ENCODE data around the gene R3HDM1.

R3HDM1 gene

DNA sequence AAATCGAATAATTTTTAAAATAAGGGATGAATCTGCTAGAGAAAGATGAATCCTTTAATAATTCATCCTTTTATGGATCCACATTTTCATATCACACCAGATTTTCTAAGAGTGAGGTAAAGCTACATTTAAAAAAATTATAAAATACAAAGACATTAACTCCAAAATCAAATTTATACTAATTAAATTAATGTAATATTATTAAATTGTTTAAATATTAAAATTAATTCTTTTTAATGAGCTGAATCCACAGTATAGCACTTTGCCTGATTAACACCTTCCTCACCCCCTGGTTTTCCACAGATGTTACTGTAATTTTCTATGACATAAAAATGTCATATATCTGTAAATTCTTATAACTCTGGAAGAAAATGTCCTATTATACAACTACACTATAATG is 26.5 kb upstream of the R3HDM1 start:
- no peak for DNase-seq (ENCODE audit: low read depth, low spot score)
- ChIA-PET CTCF (interaction anchor here (2.3 kb wide), 1 partner anchor 205 kb away, joined by 6 read pairs; no protein-coding TSS in a partner anchor), POLR2A (no interaction called here)
- no peak for TF ChIP-seq CTCF (IDR thresholded peaks at IDR 0.05; ENCODE audit: insufficient read depth, low read length, missing control alignments)
- H3K4me3 ChIP-seq (ENCODE audit: low read depth, low read length), result no peak overlapping the region

DNA sequence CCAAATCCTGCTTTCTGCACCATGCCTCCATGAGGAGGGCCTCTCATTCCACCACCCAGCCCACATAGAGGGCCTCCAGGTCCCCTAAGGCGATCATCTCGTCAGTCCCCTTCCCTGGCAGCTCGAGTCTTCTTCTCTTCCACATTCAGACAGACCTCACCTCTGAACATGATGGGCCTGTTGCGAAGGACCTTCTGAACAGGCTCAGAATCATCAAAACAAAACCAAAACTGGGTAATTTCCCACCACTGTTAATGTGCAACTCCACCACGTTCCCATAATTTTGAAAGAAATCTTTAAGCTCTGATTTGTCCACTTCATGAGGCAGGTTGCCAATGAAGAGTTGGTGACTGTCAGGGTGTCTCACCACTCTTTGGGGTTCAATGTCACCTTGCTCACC is 20.7 kb upstream of the R3HDM1 start:
- POLR2A ChIA-PET, result no interaction called here
- H3K4me3 ChIP-seq (ENCODE audit: low read depth, low read length), result no peak overlapping the region
- CTCF ChIA-PET, result no interaction called here
- no peak for TF ChIP-seq CTCF (IDR thresholded peaks at IDR 0.05; ENCODE audit: insufficient read depth, low read length, missing control alignments)
- no peak for DNase-seq (ENCODE audit: low read depth, low spot score)

DNA sequence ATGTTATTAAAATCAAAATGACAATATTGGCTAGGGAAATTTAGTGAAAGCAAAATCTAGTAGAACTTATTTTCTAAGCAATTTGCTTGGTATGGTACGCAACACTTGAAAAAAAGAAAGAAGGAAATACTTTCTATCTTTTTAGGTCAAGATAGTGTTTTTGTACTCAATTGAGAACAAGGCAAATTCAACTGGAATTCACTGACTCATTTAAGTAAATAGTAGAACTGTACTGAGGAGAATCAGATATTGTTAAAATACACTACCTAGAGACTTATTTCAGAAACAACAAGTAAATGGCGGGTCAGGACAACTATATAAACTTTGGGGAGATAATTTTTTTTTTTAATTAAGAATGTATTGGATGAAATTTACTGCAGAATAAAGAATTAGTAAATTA is 19.2 kb upstream of the R3HDM1 start:
- no peak for TF ChIP-seq CTCF (IDR thresholded peaks at IDR 0.05; ENCODE audit: insufficient read depth, low read length, missing control alignments)
- H3K4me3 ChIP-seq (ENCODE audit: low read depth, low read length), result no peak overlapping the region
- ChIA-PET CTCF (no interaction called here), POLR2A (no interaction called here)
- no peak for DNase-seq (ENCODE audit: low read depth, low spot score)

DNA sequence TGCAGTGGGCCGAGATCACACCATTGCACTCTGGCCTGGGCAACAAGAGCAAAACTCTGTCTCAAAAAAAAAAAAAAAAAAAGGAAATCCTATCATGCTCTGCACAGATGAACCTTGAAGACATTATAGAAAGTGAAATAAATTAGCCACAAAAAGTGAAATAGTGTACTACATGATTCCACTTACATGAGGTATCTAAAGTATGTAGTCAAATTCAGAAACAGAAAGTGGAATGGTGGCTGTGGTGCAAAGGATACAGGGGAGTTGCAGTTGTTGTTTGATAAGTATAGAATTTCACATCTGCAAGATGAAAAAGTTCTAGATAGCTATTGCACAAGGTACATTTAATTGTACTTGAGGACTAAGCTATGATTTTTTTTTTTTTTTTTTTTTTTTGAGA is 5.5 kb upstream of the R3HDM1 start:
- DNase-seq (ENCODE audit: low read depth, low spot score), result no peak
- CTCF ChIA-PET, result interaction anchor here (0.7 kb wide), 1 partner anchor 52 kb away, joined by 3 read pairs; no protein-coding TSS in a partner anchor
- no peak for TF ChIP-seq CTCF (IDR thresholded peaks at IDR 0.05; ENCODE audit: insufficient read depth, low read length, missing control alignments)
- no peak overlapping the region for H3K4me3 ChIP-seq (ENCODE audit: low read depth, low read length)
- POLR2A ChIA-PET, result no interaction called here

DNA sequence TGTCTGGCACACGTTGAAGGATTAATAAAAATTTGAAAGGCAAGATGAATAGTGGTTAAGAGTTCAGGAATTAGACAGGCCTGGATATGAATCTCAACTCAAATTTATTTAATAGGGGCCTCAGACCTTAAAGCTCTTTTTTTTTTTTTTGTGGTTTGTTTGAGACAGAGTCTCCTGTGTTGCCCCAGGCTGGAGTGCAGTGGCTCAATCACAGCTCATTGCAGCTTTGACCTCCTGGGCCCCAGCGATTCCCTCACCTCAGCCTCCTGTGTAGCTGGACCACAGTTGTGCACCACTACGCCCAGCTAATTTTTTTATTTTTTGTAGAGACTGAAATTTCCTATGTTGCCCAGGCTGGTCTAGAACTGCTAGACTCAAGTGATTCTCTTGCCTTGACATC is 3.3 kb upstream of the R3HDM1 start:
- ChIA-PET POLR2A (no interaction called here), CTCF (no interaction called here)
- DNase-seq (ENCODE audit: low read depth, low spot score), result no peak
- no peak overlapping the region for H3K4me3 ChIP-seq (ENCODE audit: low read depth, low read length)
- TF ChIP-seq CTCF (IDR thresholded peaks at IDR 0.05; ENCODE audit: insufficient read depth, low read length, missing control alignments), result no peak

DNA sequence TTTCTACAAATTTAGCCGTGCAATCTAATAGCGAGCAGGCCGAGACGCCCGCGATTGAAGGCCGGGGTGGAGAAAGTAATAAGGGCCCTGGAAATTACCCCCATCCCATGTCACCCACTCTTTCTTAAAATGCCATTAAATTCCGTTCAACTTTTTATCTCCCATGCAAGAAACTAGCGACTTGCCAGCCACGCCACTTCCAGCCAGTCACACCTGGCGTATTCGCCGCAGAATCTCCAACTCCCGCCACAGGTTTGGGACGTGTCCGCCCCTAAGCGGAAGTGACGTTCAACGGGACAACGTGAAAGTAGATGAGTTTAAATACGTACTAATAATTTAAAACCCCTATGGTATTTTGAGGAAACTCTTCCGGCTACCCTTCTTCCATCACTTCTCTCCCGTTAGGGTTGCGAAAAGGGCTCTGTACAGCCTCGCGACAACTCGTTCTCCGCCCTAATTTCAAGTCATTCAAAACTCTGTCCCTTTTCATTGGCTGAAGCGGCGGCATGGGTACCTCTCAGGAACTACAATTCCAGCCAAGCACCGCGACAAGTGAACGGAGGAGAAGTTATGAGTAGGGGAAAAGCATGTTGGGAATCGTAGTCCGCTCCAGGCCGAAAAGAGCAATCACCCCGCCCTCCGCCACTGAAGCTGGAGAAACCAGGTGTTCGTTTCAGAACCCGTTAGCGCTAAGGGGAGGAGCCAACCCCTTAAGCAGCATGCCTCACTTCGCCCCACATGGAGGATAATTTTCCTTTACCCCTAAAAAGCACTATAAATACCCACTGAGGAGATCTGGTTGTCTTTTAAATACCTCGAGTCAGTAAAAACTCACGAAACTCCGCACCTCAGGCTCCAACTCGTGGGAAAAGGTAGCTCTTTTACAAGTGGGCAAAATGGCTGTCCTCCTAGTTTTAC is 712 bp upstream of the R3HDM1 start, which contains the start of gene ZRANB3:
ZRANB3 (minus strand) TSS at position 906 of the 918 bp plus-strand sequence.
- peak within 1 kb of the TSS; percentile 78 for H3K4me3 ChIP-seq (ENCODE audit: low read depth, low read length)
- no peak for TF ChIP-seq CTCF (IDR thresholded peaks at IDR 0.05; ENCODE audit: insufficient read depth, low read length, missing control alignments)
- ChIA-PET POLR2A (no interaction called here), CTCF (interaction anchor here (1.2 kb wide), 1 partner anchor 179 kb away, joined by 3 read pairs; no protein-coding TSS in a partner anchor)
- DNase-seq (ENCODE audit: low read depth, low spot score), result peak; percentile 91

Data from AG04449 (cell line).